ENCODE data around the gene FAM20B. TPM values are rescaled to one million over a fixed set of nuclear protein-coding genes. Genes with fewer than 3 reads are reported as not detected.
"Not testable (repeated sequence)": the region's sequence is repeated elsewhere in the genome, so short reads cannot be mapped to it uniquely, and the experiment has no call there.

Gene FAM20B, protein sequence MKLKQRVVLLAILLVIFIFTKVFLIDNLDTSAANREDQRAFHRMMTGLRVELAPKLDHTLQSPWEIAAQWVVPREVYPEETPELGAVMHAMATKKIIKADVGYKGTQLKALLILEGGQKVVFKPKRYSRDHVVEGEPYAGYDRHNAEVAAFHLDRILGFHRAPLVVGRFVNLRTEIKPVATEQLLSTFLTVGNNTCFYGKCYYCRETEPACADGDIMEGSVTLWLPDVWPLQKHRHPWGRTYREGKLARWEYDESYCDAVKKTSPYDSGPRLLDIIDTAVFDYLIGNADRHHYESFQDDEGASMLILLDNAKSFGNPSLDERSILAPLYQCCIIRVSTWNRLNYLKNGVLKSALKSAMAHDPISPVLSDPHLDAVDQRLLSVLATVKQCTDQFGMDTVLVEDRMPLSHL
- total RNA-seq, result 10 to 100 TPM; 35.0 to 37.1 TPM

DNA sequence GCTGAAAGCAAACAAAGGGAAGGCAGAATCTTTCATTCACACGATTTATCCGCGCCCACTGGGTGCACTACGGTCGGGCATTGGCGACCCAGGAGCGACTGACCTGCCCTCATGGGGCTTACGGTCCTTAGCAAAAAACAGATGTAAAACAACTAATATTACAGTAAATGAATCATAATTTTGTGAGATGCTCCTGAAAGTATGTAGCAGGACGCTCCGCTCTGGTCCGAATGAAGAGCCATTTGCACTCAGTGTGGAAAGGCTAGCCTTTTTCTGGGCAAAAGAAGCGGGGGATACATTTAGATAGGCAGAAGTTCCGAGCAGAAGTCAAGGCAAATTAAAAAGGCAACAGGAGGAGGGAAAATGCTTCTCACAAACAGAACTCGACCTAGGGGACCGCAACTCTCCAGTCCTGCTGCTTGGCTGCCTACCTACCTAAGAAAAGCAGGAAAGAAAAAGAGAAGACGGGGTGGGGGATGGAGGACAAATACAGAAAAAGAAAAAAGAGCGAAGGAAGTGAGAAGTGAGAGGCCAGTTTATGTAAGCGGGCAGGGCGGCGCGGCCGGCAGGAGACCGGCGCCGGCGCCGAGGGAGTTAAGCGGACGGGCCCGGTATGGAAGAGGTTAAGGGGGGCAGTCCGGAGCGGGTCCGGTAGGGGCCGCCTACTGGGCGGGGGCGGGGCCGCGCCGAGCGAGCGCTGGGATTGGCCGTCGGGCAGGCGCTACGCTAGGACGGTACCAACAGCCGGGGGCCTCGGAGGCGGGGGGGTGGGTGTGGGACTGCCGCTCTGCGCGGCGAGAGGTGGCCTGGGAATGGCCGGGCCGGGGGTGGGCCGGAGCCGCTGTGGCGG, at the start of gene FAM20B:
FAM20B (plus strand) TSS at position 770 of the 850 bp plus-strand sequence. CDS start 17,954 bp downstream, outside the sequence.
- POLR2A ChIA-PET, result no interaction called here
- DNase-seq, result peak; percentile 91
- peak; percentile 86 for ATAC-seq (ENCODE audit: low read depth)
- Mint-ChIP-seq H3K4me3 (peak within 1 kb of the TSS; percentile 94), H3K4me1 (peaks cover 28% of the 10 kb centered on the region), H3K36me3 (peaks cover 2% of the 10 kb centered on the region), H3K27me3 (peaks cover 2% of the 10 kb centered on the region), H3K9me3 (no peaks in the 10 kb centered on the region), H3K27ac (peak within 1 kb of the TSS; percentile 91)

DNA sequence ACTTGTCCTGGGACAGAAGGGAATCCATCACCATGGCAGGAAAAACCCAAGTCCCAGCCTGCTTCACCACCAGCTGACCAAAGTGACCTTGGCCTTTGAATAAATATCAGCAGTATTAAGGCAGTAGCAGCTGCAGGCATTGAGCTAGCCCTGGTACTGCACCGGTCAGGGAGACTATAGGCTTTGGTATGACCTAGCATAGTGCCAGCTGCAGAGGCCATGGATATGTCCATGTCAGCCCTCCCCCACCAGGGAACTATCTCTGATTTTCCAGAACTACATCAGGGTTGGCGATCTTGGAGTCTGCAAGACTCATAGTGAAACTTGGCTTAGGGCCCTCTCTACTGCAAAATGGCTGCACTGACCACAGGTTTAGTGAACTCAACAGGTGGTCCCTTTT, 49.2 kb upstream of the FAM20B start:
- Mint-ChIP-seq H3K4me1 (peaks cover 12% of the 10 kb centered on the region), H3K9me3 (peaks cover 5% of the 10 kb centered on the region), H3K4me3 (no peak overlapping the region), H3K36me3 (peaks cover 2% of the 10 kb centered on the region), H3K27ac (no peak overlapping the region), H3K27me3 (peaks cover 3% of the 10 kb centered on the region)
- DNase-seq (no peak), ATAC-seq (ENCODE audit: low read depth) (no peak)
- POLR2A ChIA-PET, result no interaction called here

DNA sequence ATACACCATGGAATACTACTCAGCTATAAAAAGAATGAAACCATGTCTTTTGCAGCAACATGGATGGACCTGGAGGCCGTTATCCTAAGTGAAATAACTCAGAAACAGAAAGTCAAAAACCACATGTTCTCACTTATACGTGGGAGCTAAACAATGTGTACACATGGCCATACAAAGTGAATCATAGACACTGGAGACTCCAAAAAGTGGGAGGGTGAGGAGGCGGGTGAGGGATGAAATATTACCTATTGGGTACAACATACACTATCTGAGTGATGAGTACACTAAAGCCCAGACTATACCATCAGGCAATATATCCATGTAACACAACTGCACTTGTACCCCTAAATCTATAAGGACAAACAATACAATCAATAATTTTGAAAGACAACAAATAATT, 39.5 kb upstream of the FAM20B start:
- ATAC-seq (ENCODE audit: low read depth) (no peak), DNase-seq (no peak)
- POLR2A ChIA-PET, result no interaction called here
- no peak overlapping the region for H3K27ac Mint-ChIP-seq
- peaks cover 1% of the 10 kb centered on the region for H3K27me3 Mint-ChIP-seq
- H3K4me1 Mint-ChIP-seq, result no peaks in the 10 kb centered on the region
- H3K9me3 Mint-ChIP-seq, result peaks cover 3% of the 10 kb centered on the region
- H3K4me3 Mint-ChIP-seq, result no peak overlapping the region
- no peaks in the 10 kb centered on the region for H3K36me3 Mint-ChIP-seq

GRCh38 chr1:178988198-178988597, 37.5 kb upstream of the FAM20B start:
- ATAC-seq (ENCODE audit: low read depth); H3K9me3 Mint-ChIP-seq; H3K27me3 Mint-ChIP-seq; H3K36me3 Mint-ChIP-seq; DNase-seq; H3K4me1 Mint-ChIP-seq; H3K27ac Mint-ChIP-seq; H3K4me3 Mint-ChIP-seq; POLR2A ChIA-PET: not testable (repeated sequence)

DNA sequence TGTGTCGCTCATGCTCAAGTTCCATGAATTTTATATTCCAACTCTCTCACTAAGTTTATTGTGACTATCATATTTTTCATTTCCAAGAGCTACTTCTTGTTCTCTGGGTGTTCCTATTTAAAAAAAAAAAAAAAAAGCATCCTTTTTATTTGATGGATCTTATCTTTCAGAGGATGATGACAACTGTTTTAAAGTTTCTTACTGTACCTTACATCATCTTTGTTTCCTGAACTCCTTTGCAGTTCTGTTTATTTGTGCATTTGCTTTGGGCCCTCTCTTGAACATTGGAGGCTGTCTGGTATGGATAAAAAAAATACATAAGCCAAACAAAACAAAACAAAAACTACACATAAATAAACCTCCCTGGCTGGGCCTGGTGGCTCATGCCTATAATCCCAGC, 32.1 kb upstream of the FAM20B start:
- Mint-ChIP-seq H3K27ac (no peak overlapping the region), H3K4me1 (no peaks in the 10 kb centered on the region), H3K9me3 (peaks cover 2% of the 10 kb centered on the region), H3K36me3 (no peaks in the 10 kb centered on the region), H3K4me3 (no peak overlapping the region), H3K27me3 (peaks cover 6% of the 10 kb centered on the region)
- POLR2A ChIA-PET, result no interaction called here
- DNase-seq, result no peak
- no peak for ATAC-seq (ENCODE audit: low read depth)

DNA sequence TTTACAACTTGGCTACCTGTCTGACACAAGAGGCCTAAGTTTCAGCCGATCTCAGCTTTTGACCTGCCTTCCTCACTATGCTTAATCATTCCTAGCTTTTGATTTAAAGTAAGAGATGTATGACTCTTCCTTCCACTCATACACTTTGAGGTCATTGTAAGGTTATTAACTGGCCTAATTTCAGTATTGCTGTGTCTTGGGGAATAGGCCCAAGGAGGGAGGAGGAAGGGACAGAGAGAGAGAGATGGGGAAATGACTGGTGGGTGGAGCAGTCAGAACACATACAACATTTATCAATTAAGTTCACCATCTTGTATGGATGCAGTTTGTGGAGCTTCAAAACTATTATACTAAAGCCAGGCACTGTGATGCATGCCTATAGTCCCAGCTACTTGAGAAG, 28.3 kb upstream of the FAM20B start:
- ATAC-seq (ENCODE audit: low read depth), result no peak
- Mint-ChIP-seq H3K4me3 (no peak overlapping the region), H3K9me3 (peaks cover 2% of the 10 kb centered on the region), H3K36me3 (no peaks in the 10 kb centered on the region), H3K4me1 (peaks cover under 1% of the 10 kb centered on the region), H3K27me3 (peaks cover 6% of the 10 kb centered on the region), H3K27ac (no peak overlapping the region)
- DNase-seq, result no peak
- POLR2A ChIA-PET, result no interaction called here

GRCh38 chr1:178998295-178998694, 27.4 kb upstream of the FAM20B start:
- Mint-ChIP-seq H3K27me3 (peaks cover 5% of the 10 kb centered on the region), H3K4me3 (no peak overlapping the region), H3K4me1 (peaks cover 8% of the 10 kb centered on the region), H3K36me3 (peaks cover 1% of the 10 kb centered on the region), H3K27ac (no peak overlapping the region), H3K9me3 (peaks cover 2% of the 10 kb centered on the region)
- no peak for ATAC-seq (ENCODE audit: low read depth)
- DNase-seq, result no peak
- POLR2A ChIA-PET, result no interaction called here

- peaks cover 14% of the 10 kb centered on the region for H3K4me1 Mint-ChIP-seq
- peaks cover 1% of the 10 kb centered on the region for H3K36me3 Mint-ChIP-seq
- peaks cover 4% of the 10 kb centered on the region for H3K27me3 Mint-ChIP-seq
- H3K27ac Mint-ChIP-seq, result no peak overlapping the region
- ATAC-seq (ENCODE audit: low read depth) (no peak), DNase-seq (no peak)
- POLR2A ChIA-PET, result no interaction called here
- peaks cover 2% of the 10 kb centered on the region for H3K9me3 Mint-ChIP-seq
- H3K4me3 Mint-ChIP-seq, result no peak overlapping the region
Observed at GRCh38 chr1:178999061-178999460, 26.6 kb upstream of the FAM20B start.

DNA sequence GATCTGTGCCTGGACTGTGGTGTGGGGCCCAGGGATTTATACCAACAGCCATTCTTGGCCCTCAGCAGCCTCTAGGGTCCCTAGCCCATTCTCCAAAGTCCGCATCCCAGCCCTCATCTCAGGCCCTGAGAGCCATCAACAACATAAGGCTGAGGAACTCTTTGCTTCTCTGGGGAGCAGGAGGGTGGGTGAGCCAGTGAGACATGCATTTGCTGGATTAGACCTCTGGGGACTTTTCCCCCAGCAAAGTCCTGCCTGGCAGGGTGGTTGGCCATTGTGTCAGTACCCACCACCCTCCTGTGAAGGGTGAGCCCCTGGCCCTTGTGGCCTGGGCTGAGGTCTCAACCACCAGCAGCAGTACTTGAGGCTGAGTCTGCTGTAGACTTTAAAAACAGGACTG, 24.2 kb upstream of the FAM20B start:
- Mint-ChIP-seq H3K36me3 (peaks cover 1% of the 10 kb centered on the region), H3K9me3 (no peaks in the 10 kb centered on the region), H3K27ac (no peak overlapping the region), H3K4me3 (no peak overlapping the region), H3K4me1 (peaks cover 18% of the 10 kb centered on the region), H3K27me3 (peaks cover 1% of the 10 kb centered on the region)
- DNase-seq, result no peak
- ATAC-seq (ENCODE audit: low read depth), result no peak
- POLR2A ChIA-PET, result no interaction called here

GRCh38 chr1:179002064-179002463, 23.6 kb upstream of the FAM20B start:
- H3K4me3 Mint-ChIP-seq; H3K36me3 Mint-ChIP-seq; POLR2A ChIA-PET; H3K9me3 Mint-ChIP-seq; H3K27me3 Mint-ChIP-seq; DNase-seq; H3K27ac Mint-ChIP-seq; ATAC-seq (ENCODE audit: low read depth): not testable (repeated sequence)
- peaks cover 18% of the 10 kb centered on the region for H3K4me1 Mint-ChIP-seq

GRCh38 chr1:179002552-179003345, 22.9 kb upstream of the FAM20B start:
- ATAC-seq (ENCODE audit: low read depth), result peak; percentile 69
- POLR2A ChIA-PET, result interaction anchor here (0.7 to 1.1 kb wide), 3 partner anchors 221 to 460 kb away, joined by 3 read pairs; no protein-coding TSS in a partner anchor
- peak overlapping the region; percentile 78 for H3K27ac Mint-ChIP-seq
- H3K4me1 Mint-ChIP-seq, result peaks cover 18% of the 10 kb centered on the region
- peak overlapping the region; percentile 20 for H3K4me3 Mint-ChIP-seq
- peak; percentile 81 for DNase-seq
- H3K9me3 Mint-ChIP-seq, result no peaks in the 10 kb centered on the region
- H3K27me3 Mint-ChIP-seq, result no peaks in the 10 kb centered on the region
- peaks cover 1% of the 10 kb centered on the region for H3K36me3 Mint-ChIP-seq

- no peak for ATAC-seq (ENCODE audit: low read depth)
- Mint-ChIP-seq H3K27ac (peak overlapping the region; percentile 67), H3K9me3 (no peaks in the 10 kb centered on the region), H3K36me3 (peaks cover 1% of the 10 kb centered on the region), H3K27me3 (peaks cover 1% of the 10 kb centered on the region), H3K4me1 (peaks cover 18% of the 10 kb centered on the region), H3K4me3 (peak overlapping the region; percentile 26)
- no peak for DNase-seq
- POLR2A ChIA-PET, result interaction anchor here (0.7 to 1.1 kb wide), 3 partner anchors 222 to 461 kb away, joined by 3 read pairs; no protein-coding TSS in a partner anchor
Observed at GRCh38 chr1:179003512-179004066, 22.1 kb upstream of the FAM20B start.

GRCh38 chr1:179007233-179007632, 18.5 kb upstream of the FAM20B start:
- H3K4me1 Mint-ChIP-seq, result peaks cover 18% of the 10 kb centered on the region
- peaks cover 1% of the 10 kb centered on the region for H3K36me3 Mint-ChIP-seq
- H3K27ac Mint-ChIP-seq, result no peak overlapping the region
- H3K9me3 Mint-ChIP-seq, result no peaks in the 10 kb centered on the region
- no peak overlapping the region for H3K4me3 Mint-ChIP-seq
- ATAC-seq (ENCODE audit: low read depth) (no peak), DNase-seq (no peak)
- POLR2A ChIA-PET, result no interaction called here
- peaks cover 2% of the 10 kb centered on the region for H3K27me3 Mint-ChIP-seq
